Kidney (tissue), 14 donors: ENCODE data around the gene UNG. TPM values are rescaled to one million over a fixed set of nuclear protein-coding genes. Genes with fewer than 3 reads are reported as not detected.

Experiments
- DNase-seq, 5 donors: peaks; one replicate each; pipeline ENCODE4 v3.0.0-alpha.2; 2013 to 2020
- FAIRE-seq: peaks from 2 replicates; lab custom pipeline; 2012; peaks lifted over from hg19 to GRCh38; lab: Jason Lieb, UNC
- H3K27ac ChIP-seq, 2 donors: one replicate each; pipeline ENCODE4 v1.7.0; 2013; ENCODE audit warnings: low read depth in 2 of 2, low read length in 2 of 2, inconsistent platforms in 1 of 2
- H3K27me3 ChIP-seq: one replicate; pipeline ENCODE4 v1.7.1; 2013; ENCODE audit warnings: low read length, inconsistent platforms; ENCODE audit not compliant: control insufficient read depth, insufficient read depth
- H3K36me3 ChIP-seq, 3 donors: one replicate each; pipeline versions ENCODE4 v1.7.0 to v1.7.1; 2013; ENCODE audit warnings: low read length in 3 of 3, control low read depth in 1 of 3, inconsistent platforms in 1 of 3; ENCODE audit not compliant: insufficient read depth in 3 of 3, control insufficient read depth in 2 of 3
- H3K4me1 ChIP-seq, 3 donors: one replicate each; pipeline versions ENCODE4 v1.7.0 to v1.7.1; 2013; ENCODE audit warnings: low read length in 3 of 3, inconsistent platforms in 1 of 3, low read depth in 1 of 3; ENCODE audit not compliant: control insufficient read depth in 2 of 3, insufficient read depth in 2 of 3
- H3K4me3 ChIP-seq, 3 donors: one replicate each; pipeline versions ENCODE4 v1.7.0 to v1.8.1; 2013; ENCODE audit warnings: low read length in 3 of 3, control low read depth in 1 of 3, inconsistent platforms in 1 of 3
- H3K9ac ChIP-seq, 3 donors: one replicate each; pipeline versions ENCODE4 v1.7.0 to v1.7.1; 2013; ENCODE audit warnings: low read length in 3 of 3, control low read depth in 1 of 3, inconsistent platforms in 1 of 3
- H3K9me3 ChIP-seq, 3 donors: one replicate each; pipeline versions ENCODE4 v1.7.0 to v1.7.1; 2013; ENCODE audit warnings: low read length in 3 of 3, control low read depth in 1 of 3, inconsistent platforms in 1 of 3; ENCODE audit not compliant: control insufficient read depth in 2 of 3, insufficient read depth in 1 of 3
- CTCF ChIP-seq: IDR thresholded peaks from 3 replicates; pipeline ENCODE4 v1.5.1; 2012; ENCODE audit warnings: mild to moderate bottlenecking, moderate library complexity, borderline replicate concordance; ENCODE audit not compliant: insufficient read depth; ENCODE audit errors: extremely low read depth
- intact Hi-C: fragments of 100-400 bp; cut with DNase I; formaldehyde crosslinking; loops from one replicate; pipeline ENCODE4 v1.11.1; 2022
- polyA plus RNA-seq: library from polyadenylated mRNA; stranded (reverse); fragments of 350-450 nt; fragmentation: Illumina TruSeq; extraction: RNeasy Lipid Tissue Mini Kit (QIAGEN cat#74804); gene quantifications from one replicate; pipeline ENCODE4 v1.2.3, GENCODE V29; 2014; ENCODE audit warnings: low read depth, low replicate concordance; ENCODE audit not compliant: insufficient read depth
- total RNA-seq: library from RNA; stranded (reverse); fragmentation: NEBNext Ultra II Directional; extraction: Animal tissue kit (Norgen Biotek cat#: 25700); gene quantifications from one replicate; pipeline ENCODE4 v1.2.1, GENCODE V29; 2021
- donor health status: control.
- donor health status: control.
- donor health status: control.
- donor health status: control.
- donor health status: control.
- donor health status: DM: yes; HTN: yes; CAD: no.
- donor health status: Normal renal cell carcinoma (clear cell type).

The UNG gene
- total and polyA plus RNA-seq, 2 donors from 2014 or later, result 24.9 to 30.3 TPM

GRCh38 chr12:109084425-109084824 is 13.0 kb upstream of the UNG start:
- no peak for FAIRE-seq
- H3K36me3 ChIP-seq, result peaks cover 10 to 52% (median 29%) of the 10 kb centered on the region in 3 donors

GRCh38 chr12:109085590-109085989 is 11.8 kb upstream of the UNG start:
- DNase-seq (peak in 1 of 5 donors; percentile 39), FAIRE-seq (no peak)
- Histone ChIP-seq H3K27ac (no peak overlapping the region), H3K4me3 (no peak overlapping the region), H3K36me3 (peaks cover 10 to 45% (median 28%) of the 10 kb centered on the region in 3 donors), H3K9me3 (no peaks in the 10 kb centered on the region), H3K4me1 (peaks cover 0 to 6% (median 3%) of the 10 kb centered on the region in 3 donors), H3K9ac (no peak overlapping the region), H3K27me3 (no peaks in the 10 kb centered on the region)
- no peak for TF ChIP-seq CTCF
- intact Hi-C loops, result no loop called here

More at GRCh38 chr12:109084425-109084824, 13.0 kb upstream of the UNG start:
- Histone ChIP-seq H3K27ac (peak overlapping the region in 1 of 2 donors; percentile 18), H3K4me3 (no peak overlapping the region), H3K27me3 (no peaks in the 10 kb centered on the region), H3K9ac (no peak overlapping the region), H3K9me3 (no peaks in the 10 kb centered on the region), H3K4me1 (peaks cover 0 to 6% (median 3%) of the 10 kb centered on the region in 3 donors)
- intact Hi-C loops, result no loop called here
- no peak for TF ChIP-seq CTCF
- DNase-seq, result no peak

- H3K9me3 ChIP-seq, result no peaks in the 10 kb centered on the region
- H3K4me3 ChIP-seq, result no peak overlapping the region
- DNase-seq (peak in 1 of 5 donors; percentile 37), FAIRE-seq (no peak)
- intact Hi-C loops, result no loop called here
- no peak for TF ChIP-seq CTCF
- H3K27ac ChIP-seq, result no peak overlapping the region
- H3K27me3 ChIP-seq, result no peaks in the 10 kb centered on the region
- no peak overlapping the region for H3K9ac ChIP-seq
- H3K4me1 ChIP-seq, result peaks cover 0 to 6% (median 3%) of the 10 kb centered on the region in 3 donors
- H3K36me3 ChIP-seq, result peaks cover 8 to 28% (median 18%) of the 10 kb centered on the region in 3 donors
These were observed 10.1 kb upstream of the UNG start for GRCh38 chr12:109087250-109087649.

GRCh38 chr12:109088818-109089217 is 8.6 kb upstream of the UNG start:
- no peak for FAIRE-seq
- TF ChIP-seq CTCF, result no peak
- Histone ChIP-seq H3K27ac (no peak overlapping the region), H3K9me3 (no peaks in the 10 kb centered on the region), H3K4me1 (peaks cover 4 to 16% (median 12%) of the 10 kb centered on the region in 3 donors), H3K36me3 (peaks cover 2 to 14% (median 6%) of the 10 kb centered on the region in 3 donors), H3K4me3 (no peak overlapping the region), H3K27me3 (no peaks in the 10 kb centered on the region), H3K9ac (no peak overlapping the region)
- DNase-seq, result no peak
- intact Hi-C loops, result no loop called here
